Activated T-helper 1 cell treated with anti-CD3 and anti-CD28 coated beads, Interleukin-2, amount 50 U/mL, for 16 hours (primary cell): ENCODE data around the gene ADCK2.
"Not testable (repeated sequence)": the region's sequence is repeated elsewhere in the genome, so short reads cannot be mapped to it uniquely, and the experiment has no call there.

Source experiments
- DNase-seq, 2 donors: peaks; one replicate each; pipeline ENCODE4 v3.0.0-alpha.2; 2020; ENCODE audit warnings: low read depth in 1 of 2, low spot score in 1 of 2

ADCK2 gene

DNA sequence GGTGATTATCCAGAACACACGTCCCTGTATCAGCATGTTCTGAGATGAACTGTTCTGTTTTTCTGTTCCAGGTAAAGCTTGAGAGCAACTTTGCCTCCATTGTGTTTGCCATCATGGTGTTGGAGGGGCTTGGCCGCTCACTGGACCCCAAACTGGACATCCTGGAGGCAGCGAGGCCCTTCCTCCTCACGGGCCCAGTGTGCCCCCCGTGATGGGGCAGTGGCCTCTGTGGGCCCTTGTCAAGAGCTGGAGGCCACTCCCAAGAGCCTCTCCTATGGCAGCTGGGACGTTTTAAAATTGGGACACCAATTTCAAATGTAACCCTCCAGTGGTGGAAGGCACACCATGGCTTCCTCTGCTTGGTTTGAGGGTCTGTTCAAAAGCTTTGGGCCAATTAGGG lies 21.8 kb downstream of the ADCK2 start:
- DNase-seq: no peak

DNA sequence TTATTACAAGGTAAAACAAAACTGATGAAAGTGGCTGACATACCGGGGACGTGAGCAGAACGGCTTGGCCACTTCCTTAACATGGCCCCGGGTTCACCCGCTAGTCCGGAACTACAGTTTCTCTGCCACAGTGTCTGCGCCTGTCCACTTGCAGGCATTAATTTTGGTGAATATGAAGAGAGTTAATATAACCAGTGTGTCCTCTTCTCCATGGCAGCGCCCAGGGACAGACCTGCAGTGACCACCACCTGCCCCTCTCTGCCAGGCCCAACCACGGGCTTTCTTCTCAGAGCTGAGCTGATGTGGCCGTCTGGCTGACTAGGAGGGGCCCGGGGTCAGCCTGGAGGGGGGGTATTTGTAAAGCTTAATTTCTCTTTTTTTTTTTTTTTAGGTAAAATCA lies 22.6 kb downstream of the ADCK2 start:
- no peak for DNase-seq

DNA sequence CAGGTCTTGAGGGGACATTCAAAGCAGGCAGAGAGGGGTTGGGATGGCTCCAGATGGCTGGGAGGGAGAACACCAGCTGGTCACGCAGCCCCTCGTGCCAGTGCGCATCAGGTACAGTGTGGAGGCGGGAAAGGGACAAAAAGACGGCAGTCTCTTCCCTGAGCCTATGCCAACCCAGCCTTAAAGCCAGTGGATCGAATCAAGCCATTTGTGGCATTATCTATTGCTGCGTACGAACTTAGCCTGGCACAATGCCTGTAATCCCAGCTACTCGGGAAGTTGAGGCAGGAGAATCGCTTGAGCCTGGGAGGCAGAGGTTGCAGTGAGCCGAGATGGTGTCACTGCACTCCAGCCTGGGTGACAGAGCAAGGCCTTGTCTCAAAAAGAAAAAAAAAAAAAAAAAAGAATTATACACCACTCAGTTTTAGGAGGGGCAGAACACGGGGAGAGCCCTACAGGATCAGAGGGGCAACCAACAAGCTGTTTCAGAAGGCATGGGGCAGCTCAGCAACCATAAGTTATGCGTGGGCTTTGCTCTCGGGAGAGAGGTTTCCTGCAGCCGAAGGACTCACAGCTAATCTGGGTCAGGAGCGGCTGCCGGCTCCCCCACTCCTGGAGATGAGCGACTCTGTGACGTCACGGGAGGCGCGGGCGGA lies 23.4 kb downstream of the ADCK2 start:
- peak; percentile 84 to 88 for DNase-seq

DNA sequence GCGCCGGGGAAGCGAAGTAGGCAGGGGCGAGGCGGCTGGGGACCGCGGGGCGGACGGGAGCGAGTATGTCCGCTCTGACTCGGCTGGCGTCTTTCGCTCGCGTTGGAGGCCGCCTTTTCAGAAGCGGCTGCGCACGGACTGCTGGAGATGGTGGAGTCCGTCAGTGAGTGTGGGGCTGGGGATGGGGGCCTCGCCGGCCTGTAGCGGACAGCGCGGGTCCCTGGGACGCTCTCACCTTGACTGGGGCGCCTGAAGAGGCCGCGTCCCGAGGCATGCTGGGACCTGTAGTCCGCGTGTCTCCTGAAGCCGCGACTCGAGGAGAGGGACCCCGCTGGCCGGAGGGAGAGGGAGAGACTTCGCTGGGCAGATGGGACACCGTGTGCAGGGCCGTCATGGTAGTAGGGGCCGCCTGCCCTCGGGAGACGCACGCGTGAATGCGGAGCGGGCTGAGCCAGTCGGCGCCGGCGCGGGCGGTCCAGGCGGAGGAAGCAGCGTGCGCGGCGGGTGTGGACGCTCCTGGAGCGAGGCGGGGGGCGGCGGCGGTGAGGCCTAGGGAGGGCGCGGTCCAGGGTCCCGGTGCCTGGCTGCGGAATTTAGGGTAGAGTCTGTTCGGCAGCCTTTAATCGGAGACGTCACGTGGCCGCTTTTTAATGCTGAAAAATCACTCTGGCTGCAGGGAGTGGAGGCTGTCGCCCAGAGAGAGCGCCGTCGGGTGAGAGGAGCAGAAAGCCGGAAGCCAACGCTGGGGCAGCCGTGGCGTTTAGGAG lies 24.1 kb downstream of the ADCK2 start, which contains the start of gene NDUFB2:
Gene NDUFB2, plus strand, starts transcription at position 29 of the 767 bp plus-strand sequence. Its CDS starts 37 bp downstream, at position 66.
- peak; percentile 41 to 52 for DNase-seq

DNA sequence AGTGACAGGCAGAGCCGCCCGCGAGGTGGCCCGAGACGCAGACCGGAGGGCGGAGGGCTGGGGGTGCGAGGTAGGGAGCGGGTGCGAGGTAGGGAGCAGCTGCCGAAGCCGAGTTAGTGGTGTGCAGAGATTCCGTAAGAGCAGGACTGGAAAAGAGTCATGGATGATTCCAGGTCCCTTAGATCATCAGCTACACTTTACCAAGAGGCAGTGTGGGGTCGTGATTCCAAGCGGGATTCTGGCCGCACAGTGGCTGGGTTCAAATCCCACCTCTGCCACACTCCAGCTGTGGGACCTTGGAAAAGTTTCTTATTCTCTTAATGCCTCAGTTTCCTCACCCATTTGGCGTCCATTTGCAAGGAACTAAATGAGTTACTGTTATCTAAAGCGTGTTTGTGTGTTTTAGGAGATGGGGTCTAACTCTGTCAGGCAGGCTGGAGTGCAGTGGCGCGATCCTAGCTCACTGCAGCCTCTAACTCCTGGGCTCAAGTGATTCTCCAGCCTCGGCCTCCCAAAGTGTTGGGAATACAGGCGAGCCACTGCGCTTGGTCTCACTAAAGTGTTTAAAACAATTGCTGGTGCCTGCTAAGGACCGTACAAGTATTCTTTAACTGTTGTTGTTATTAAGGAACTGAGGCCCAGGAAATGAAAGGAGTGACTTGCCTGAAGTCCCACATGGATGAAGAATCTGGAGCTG lies 24.9 kb downstream of the ADCK2 start:
- DNase-seq: no peak

DNA sequence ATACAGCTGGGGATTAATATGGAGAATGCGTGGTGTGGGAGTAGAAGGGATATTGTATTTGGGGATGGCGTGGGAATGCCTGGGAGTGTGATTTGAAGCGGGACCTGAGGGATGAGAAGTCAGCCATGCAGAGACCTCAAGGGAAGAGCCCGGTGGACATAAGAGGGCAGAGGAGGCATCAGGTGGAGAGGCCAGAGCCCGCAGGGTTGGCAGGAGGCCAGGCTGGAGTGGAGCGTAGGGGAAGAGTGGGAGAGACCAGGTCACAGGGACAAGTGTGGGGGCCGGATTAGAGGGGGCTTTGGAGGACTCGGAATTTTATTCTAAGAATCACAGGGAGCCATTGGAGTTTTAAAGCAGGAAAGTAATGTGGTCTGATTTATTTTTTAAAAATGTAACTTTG lies 25.7 kb downstream of the ADCK2 start:
- DNase-seq: no peak

DNA sequence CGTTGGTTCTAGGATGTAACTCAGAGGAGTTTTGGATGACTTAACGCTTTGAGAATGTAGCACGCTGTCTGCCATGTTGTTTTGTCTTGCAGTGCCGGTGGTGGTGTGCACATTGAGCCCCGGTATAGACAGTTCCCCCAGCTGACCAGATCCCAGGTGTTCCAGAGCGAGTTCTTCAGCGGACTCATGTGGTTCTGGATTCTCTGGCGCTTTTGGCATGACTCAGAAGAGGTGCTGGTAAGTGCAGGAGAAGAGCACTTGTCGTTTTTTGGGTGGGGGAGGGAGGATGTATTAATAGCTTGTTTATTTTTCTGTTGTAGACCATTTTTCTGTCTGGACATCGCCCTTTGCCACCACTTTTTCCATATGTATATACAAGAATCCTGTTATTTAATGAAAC lies 30.0 kb downstream of the ADCK2 start:
- DNase-seq: no peak

DNA sequence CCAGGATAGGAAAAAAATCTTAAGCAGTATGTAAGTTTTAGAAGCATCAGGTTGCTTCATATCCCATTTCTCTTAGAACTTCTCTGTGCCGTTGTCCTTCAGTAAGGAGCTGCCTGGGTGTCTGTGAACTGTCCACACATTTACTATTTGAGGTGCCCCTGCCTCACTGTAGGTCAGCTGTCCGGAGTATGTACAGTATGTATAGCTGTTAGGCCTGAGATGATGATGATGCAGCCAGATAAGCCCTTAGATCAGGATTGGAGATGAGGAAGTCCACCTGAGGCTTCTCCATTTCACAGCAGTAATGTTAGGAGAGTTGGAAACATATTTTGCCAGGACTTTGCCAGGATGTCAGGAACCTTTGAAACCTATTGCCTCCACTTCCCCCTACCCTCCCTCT lies 31.5 kb downstream of the ADCK2 start:
- DNase-seq: no peak

DNA sequence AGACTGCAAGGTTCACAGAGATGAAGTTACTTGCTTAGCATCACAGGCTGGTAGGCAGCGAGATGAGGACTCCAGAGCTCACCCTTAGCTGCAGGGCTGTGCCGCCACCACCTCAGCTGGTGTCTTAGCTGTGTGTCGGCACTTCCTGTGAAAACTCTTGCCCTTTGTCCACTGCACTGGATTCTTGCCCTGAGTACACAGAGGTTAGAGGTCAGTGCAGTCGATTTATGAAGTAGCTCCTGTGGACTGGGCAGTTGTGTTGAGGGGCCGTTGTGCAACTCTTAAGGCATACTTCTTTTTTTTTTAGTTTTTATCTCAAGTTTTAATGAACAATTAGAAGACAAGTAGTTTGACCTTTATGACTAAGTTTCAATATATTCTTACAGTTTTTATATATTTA lies 34.4 kb downstream of the ADCK2 start:
- DNase-seq: no peak

DNA sequence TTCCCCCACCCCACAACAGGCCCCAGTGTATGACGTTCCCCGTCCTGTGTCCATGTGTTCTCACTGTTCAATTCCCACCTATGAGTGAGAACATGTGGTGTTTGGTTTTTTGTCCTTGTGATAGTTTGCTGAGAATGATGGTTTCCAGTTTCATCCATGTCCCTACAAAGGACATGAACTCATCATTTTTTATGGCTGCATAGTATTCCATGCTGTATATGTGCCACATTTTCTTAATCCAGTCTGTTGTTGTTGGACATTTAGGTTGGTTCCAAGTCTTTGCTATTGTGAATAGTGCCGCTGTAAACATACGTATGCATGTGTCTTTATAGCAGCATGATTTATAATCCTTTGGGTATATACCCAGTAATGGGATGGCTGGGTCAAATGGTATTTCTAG lies 36.0 kb downstream of the ADCK2 start:
- DNase-seq: not testable (repeated sequence)

DNA sequence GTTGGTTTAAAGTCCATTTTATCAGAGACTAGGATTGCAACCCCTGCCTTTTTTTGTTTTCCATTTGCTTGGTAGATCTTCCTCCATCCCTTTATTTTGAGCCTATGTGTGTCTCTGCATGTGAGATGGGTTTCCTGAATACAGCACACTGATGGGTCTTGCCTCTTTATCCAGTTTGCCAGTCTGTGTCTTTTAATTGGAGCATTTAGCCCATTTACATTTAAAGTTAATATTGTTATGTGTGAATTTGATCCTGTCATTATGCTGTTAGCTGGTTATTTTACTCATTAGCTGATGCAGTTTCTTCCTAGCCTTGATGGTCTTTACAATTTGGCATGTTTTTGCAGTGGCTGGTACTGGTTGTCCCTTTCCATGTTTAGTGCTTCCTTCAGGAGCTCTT lies 39.6 kb downstream of the ADCK2 start:
- not testable (repeated sequence) for DNase-seq

DNA sequence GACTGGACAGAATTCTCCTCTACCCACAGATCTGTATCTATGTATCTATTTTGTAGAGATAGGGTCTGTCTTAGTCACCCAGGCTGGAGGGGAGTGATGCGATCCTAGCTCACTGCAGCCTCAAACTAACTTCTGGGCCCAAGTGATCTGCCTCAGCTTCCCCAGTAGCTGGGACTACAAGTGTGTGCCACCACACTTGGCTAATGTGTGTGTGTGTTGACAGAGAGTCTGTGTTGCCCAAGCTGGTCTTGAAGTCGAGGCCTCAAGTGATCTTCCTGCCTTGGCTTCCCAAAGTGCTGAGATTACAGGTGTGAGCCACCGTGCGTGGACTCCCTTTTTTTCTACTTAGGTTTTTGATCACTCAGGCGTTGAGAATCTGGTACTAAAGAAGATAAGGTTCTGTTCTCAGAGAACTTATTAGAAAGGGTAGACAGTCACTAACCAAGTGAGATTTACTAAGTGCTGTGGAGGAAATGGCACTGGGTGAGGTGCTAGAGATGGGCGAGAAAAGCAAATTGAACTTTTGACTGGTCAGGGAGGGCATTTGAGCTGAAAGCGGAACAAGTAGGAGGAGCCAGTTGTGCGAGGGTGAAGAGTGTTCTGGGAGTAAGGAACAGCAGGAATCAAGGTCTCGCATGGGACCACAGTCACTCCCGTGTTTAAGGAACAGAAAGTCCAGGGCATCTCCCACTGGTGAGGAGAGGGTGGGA lies 41.7 kb downstream of the ADCK2 start:
- DNase-seq: no peak

DNA sequence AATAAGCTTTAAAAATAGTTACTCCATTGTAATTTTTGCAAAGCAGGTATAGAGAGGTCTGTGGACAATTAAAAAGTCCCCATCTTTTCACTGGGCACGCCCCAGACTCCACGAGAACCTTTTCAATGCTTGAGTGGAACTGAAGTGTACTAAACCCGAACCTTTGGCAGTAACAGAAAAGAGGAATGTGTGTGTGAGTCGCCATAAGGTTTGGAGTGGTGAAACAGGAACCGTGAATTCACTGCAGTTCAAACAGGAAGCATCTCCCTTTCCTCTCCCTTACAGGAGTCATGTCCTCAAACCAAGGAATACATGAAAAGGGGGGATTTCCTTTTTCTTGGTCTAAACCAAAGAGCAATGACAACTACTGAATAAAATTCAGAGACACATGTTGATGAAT lies 47.0 kb downstream of the ADCK2 start:
- DNase-seq: no peak

DNA sequence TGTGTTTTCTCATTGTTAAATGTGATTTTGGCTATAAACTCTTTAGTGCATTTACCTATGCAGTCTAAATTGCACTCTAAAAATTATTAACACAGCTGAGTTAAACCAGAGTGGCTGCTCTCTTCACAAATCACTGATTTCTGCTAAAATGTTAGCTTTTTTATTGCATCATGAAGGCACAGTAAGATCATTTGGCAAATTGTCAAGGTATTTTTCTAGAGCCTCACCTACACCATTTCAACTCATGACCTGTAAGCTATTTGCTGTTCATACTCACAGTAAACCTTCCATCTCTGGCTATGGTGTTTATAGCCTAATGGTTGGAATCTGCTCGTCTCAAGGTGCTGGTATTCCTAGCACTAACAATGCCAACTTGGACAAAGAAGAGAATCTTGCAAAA lies 49.5 kb downstream of the ADCK2 start:
- DNase-seq: no peak

DNA sequence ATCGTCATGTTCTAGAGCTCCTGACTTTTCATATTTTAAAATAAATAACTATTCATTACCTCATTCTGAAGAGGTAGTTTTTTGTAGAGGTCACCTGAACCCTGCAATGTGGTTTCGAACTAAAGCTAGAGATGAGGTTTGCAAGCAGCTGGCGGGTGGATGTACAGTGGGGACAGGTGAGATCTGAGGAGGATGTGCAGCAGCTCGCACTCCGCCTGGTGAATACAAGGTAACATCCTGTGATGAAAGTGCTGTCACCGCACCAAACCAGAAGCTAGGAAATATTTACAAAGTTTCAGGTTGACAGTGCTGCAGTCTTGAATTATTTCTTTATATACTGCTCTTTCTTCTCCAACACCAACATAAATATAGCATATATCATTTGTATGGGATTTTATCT lies 50.3 kb downstream of the ADCK2 start:
- DNase-seq: peak; percentile 4 to 7

DNA sequence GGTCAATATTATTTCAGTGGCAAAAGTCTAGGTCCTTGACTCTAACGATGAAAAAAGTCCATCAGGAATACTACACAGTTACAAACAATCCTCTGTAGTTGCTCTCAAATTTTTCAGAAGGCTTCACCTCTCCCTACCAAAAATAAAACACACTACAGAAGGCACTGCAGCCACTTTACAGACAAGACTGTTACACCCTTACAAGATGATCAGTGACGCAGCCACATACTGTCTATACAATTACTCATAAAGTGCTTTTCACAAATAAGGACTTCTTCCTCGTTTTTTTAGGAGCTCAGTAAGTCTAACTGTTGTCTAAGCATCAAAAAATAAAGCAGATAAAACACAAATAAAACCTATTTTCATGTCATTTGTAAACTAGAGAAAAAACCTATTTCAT lies 50.8 kb downstream of the ADCK2 start:
- no peak for DNase-seq

DNA sequence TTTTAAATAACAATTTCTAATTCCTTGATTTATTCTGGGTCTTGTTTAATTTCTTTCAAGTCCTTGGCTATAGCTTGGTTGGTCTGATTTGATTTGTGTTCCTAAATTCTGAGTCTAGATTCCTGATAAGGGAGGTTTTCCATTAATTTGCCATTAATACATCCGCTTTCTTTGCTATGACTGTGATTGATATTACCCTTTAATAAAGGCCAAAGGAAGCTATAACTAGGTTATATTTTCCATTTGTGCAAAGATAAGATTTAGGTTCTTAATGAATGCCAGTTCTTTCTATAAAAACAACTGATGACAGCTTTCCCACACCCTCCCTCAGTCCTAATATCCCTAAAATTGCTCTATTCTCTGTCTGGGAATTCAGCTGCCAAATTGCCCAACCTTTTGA lies 52.0 kb downstream of the ADCK2 start:
- no peak for DNase-seq

DNA sequence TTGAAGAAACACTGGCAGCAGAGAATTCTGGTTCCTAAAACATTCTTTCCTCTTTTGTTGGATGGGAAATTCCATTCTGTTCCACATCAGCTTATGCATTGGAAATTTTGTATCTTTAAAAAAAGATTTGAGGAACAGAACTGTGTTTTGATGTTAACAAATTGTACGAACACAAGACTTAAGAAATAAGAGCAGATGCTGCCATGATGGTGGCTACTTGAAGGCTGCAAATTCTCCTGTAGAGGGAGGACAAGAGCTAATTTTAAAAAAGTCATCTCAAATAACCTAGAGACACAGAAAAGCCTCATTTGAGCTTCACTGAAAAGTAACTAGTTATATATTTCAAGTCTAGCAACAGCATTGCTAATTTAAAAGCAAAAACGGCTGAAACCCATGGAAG lies 53.5 kb downstream of the ADCK2 start:
- DNase-seq: no peak

DNA sequence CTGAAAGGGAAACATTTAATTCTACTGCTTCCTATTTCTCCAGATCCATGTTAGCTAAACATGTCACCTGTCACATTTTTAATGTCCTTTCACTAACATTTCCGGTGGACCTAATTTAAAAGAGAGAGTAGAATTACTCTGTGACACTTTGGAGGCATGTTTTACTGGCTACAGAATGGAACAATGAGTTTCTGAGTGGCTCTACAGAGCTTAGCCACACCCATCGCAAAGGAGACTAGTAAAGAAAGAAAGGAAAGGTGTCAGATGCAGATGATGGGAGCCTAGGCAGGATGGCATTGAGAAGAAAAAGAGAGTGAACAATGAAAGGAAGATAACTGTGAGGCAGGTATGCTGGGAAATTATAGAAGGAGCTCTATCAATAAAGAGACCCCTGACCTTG lies 59.7 kb downstream of the ADCK2 start:
- no peak for DNase-seq

DNA sequence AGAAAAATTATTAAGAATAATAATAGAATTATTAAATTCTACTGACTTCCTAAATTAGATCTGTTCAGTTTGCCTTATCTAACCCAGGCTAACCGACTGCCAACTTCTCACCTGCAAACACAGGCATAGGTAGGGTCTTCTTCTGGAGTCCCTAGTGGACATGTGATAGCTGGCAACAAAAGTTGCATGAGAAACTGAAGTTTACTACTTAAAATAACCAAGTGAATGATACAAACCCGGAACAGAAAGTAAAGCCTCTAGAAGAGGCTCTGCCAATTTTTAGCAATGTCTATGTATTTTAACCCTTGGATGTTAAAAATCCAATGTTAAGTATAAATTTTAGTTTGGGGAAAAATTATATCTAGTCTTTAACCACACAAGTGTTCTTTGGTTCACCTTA lies 61.4 kb downstream of the ADCK2 start:
- DNase-seq: no peak

DNA sequence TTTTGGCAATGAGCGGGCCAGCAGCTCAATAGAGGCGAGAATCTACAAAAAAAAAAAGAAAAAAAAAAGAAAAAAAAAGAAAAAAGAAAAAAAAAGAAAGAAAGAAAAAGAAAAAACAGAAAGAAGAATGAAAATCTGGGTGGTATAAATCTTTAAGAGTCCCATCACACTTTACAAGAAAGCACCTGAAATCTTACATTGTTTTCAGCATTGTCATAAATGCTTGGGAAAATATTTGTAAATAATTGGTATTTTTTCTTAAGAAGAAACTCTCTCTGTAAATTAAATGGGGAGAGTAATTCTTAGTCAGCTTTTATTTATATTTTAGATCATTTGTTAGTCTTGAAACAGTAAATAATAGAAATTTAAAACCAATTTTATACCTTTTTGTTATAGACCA lies 62.0 kb downstream of the ADCK2 start:
- DNase-seq: no peak

DNA sequence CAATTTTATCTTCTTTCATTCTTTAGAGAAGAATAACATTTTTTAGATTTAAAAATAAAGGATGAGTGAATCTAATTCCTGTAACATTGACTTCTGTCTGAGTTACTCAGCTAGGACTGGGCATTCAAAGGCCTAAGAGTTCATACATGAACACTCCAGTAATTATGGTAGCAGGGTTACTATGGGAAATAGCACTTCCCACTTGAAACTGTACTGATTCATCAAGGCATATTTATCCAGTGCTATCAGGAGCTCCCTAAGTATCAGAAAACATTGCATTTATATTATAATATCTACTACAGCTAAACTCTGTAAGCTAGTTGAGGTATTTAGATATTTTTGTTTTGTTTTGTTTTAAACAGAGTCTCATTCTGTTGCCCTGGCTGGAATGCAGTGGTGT lies 65.5 kb downstream of the ADCK2 start:
- DNase-seq: no peak
